IPS-18a (cell line): ENCODE measurements around the gene OXSR1.
A peak's percentile ranks its signal among the peaks of the same experiment; 100 is the strongest.

ENCODE experiments used
- H3K27ac ChIP-seq: one replicate; pipeline ENCODE4 v1.5.1; 2013; ENCODE audit warnings: low read length
- H3K27me3 ChIP-seq: one replicate; pipeline ENCODE4 v1.6.1; 2013; ENCODE audit warnings: mild to moderate bottlenecking, low read length; ENCODE audit not compliant: control insufficient read depth, insufficient read depth
- H3K36me3 ChIP-seq: one replicate; pipeline ENCODE4 v1.6.1; 2013; ENCODE audit warnings: low read depth, low read length; ENCODE audit not compliant: control insufficient read depth
- H3K4me1 ChIP-seq: one replicate; pipeline ENCODE4 v1.6.1; 2013; ENCODE audit warnings: low read depth, low read length; ENCODE audit not compliant: control insufficient read depth
- H3K4me3 ChIP-seq: one replicate; pipeline ENCODE4 v1.5.1; 2013; ENCODE audit warnings: low read length
- H3K9ac ChIP-seq: one replicate; pipeline ENCODE4 v1.6.1; 2013; ENCODE audit warnings: mild to moderate bottlenecking, low read length, moderate library complexity
- H3K9me3 ChIP-seq: one replicate; pipeline ENCODE4 v1.6.1; 2013; ENCODE audit warnings: low read depth, low read length; ENCODE audit not compliant: control insufficient read depth

The OXSR1 gene

DNA sequence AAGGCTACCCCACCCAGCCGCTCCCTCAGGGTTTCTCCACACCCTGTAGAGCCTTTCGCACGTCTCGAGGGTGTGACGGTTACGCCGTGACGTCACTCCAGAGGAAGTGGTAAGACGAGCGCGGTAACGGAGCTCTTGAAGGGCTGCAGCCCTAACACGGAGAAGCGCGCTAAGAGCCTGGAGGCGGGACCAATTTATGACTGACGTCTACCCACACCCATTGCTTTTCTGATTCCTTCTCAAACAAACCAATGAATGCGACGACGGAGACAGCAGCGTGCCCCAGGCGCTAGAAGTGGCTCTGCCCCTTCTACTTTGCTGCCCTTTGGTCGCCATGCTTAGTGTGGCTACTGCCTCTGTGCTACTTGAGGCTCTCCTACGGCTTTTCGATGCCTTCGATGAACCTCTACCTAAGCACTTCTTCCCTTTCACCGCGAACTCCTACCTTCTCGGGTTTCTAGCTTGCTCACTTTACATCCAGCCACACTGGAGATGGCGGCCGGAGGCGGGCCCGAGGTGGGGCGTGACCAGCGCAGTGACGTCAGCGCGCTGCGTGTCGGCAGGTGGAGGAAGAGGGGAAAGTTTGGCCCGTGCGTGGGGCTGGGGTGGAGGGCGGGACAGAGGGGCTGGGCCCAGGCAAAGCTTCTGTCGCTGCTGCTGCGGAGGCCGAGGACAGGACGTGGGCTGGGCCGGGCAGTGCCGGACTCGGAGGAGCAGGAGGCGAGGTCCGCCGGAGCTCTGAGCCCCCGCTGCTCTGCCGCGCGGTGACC, at the start of gene OXSR1:
OXSR1 (plus strand) TSS at position 586 of the 770 bp plus-strand sequence. CDS start 340 bp downstream, outside the sequence.
- H3K9me3 ChIP-seq, result no peaks in the 10 kb centered on the region
- peak within 1 kb of the TSS; percentile 90 for H3K4me3 ChIP-seq
- H3K9ac ChIP-seq, result peak within 1 kb of the TSS; percentile 88
- H3K4me1 ChIP-seq, result no peaks in the 10 kb centered on the region
- no peaks in the 10 kb centered on the region for H3K27me3 ChIP-seq
- no peaks in the 10 kb centered on the region for H3K36me3 ChIP-seq
- peak within 1 kb of the TSS; percentile 96 for H3K27ac ChIP-seq

DNA sequence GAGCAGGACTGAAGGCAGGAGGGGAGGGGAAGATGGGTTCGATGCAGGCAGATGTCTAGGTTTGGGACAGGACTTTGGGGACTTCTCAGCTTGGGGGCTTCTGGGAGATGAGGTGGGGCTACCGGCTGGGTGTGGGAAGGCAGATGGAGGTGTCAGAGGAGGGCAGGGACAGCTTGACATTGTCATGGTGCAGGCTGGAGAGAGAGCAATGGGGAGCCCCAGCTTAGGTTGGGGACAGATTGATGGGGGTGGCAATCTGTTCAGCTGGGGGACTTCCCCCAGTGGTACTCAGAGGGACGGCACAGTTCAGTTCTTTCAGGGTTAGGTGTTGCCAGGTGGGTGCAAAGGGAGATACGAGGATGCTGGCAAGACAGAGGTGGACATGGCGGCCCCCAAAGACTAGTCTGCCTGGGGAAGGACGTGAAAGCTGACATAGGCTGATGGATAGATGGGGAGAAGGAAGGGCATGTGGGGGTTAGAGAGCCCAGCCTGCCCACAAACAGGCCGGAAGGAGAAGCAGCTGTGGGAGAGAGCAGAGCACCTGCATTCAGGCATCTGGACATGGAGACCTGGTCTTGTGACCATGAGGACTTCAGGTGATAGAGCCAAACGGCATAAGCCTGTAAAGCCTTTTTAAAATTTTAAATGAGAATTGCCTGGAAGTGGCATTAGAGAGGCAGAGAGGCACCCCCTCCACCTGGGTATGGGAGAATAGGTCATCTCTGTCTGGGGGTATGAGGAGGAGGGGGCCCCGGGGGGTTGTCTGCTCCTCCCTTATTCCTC, 49.5 kb upstream of the OXSR1 start:
- H3K4me1 ChIP-seq, result no peaks in the 10 kb centered on the region
- H3K27ac ChIP-seq, result no peak overlapping the region
- no peak overlapping the region for H3K9ac ChIP-seq
- no peaks in the 10 kb centered on the region for H3K9me3 ChIP-seq
- H3K36me3 ChIP-seq, result no peaks in the 10 kb centered on the region
- no peak overlapping the region for H3K4me3 ChIP-seq
- no peaks in the 10 kb centered on the region for H3K27me3 ChIP-seq

DNA sequence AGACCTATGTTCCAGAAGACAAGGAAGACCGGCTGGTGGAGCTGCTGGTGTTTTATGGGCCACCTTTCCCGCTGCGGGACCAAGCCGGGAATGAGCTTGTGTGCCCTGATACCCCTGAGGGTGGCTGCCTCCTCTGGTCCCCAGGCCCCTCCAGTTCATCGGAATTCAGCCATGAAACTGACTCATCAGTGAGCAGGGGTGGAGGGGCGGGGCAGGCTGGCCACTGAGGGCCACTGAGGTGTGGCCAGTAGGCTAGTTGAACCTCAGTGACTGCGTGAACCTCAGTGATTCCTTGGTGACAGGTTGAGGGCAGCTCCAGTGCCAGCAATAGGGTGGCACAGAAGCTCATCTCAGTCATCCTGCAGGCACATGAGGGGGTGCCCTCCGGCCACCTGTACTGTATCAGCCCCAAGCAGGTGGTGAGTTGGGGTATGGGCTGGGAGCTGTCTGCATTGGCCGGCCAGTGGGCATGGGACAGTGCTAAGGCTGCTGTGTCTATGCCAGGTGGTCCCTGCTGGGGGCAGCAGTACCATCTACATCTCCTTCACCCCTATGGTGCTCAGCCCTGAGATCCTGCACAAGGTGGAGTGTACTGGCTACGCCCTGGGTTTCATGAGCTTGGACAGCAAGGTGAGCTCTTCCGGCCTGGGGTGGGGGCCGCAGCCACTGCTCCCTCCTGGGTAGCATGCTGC, 48.7 kb upstream of the OXSR1 start:
- no peak overlapping the region for H3K4me3 ChIP-seq
- no peak overlapping the region for H3K9ac ChIP-seq

DNA sequence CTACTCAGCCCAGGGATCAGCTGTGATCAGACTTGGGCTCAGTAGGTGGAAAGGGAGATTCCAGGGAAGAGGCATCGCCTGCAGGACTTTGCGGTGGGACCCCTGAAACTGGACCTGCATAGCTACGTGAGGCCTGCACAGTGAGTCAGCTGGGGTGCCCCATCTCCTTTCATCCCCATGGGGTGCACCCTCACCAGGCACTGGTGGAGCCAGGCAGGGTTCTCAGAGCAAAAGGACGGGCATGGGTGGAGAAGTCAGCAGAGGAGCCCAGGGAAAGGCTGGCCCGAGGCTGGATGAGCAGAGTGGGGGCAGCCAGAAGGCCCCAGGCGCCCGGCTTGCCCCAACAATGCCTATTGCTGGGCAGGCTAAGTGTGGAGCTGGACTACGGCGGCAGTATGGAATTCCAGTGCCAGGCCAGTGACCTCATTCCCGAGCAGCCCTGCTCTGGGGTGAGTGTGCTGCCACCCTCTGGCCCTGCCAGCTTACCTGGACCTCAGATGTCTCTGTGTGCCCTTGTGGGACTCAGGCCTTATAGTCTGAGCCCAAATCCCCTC, 48.1 kb upstream of the OXSR1 start:
- Histone ChIP-seq H3K4me3 (no peak overlapping the region), H3K27me3 (no peaks in the 10 kb centered on the region), H3K36me3 (peaks cover 5% of the 10 kb centered on the region), H3K9ac (no peak overlapping the region), H3K9me3 (no peaks in the 10 kb centered on the region), H3K27ac (no peak overlapping the region), H3K4me1 (no peaks in the 10 kb centered on the region)

More for the DNA sequence above, 48.7 kb upstream of the OXSR1 start:
- peaks cover 3% of the 10 kb centered on the region for H3K36me3 ChIP-seq
- no peak overlapping the region for H3K27ac ChIP-seq
- no peaks in the 10 kb centered on the region for H3K9me3 ChIP-seq
- H3K27me3 ChIP-seq, result no peaks in the 10 kb centered on the region
- H3K4me1 ChIP-seq, result no peaks in the 10 kb centered on the region

- H3K27me3 ChIP-seq, result no peaks in the 10 kb centered on the region
- H3K4me3 ChIP-seq, result no peak overlapping the region
- H3K4me1 ChIP-seq, result no peaks in the 10 kb centered on the region
- H3K36me3 ChIP-seq, result peaks cover 11% of the 10 kb centered on the region
- H3K9me3 ChIP-seq, result no peaks in the 10 kb centered on the region
- no peak overlapping the region for H3K9ac ChIP-seq
- H3K27ac ChIP-seq, result no peak overlapping the region
These were observed 47.5 kb upstream of the OXSR1 start for GRCh38 chr3:38117748-38118420.

DNA sequence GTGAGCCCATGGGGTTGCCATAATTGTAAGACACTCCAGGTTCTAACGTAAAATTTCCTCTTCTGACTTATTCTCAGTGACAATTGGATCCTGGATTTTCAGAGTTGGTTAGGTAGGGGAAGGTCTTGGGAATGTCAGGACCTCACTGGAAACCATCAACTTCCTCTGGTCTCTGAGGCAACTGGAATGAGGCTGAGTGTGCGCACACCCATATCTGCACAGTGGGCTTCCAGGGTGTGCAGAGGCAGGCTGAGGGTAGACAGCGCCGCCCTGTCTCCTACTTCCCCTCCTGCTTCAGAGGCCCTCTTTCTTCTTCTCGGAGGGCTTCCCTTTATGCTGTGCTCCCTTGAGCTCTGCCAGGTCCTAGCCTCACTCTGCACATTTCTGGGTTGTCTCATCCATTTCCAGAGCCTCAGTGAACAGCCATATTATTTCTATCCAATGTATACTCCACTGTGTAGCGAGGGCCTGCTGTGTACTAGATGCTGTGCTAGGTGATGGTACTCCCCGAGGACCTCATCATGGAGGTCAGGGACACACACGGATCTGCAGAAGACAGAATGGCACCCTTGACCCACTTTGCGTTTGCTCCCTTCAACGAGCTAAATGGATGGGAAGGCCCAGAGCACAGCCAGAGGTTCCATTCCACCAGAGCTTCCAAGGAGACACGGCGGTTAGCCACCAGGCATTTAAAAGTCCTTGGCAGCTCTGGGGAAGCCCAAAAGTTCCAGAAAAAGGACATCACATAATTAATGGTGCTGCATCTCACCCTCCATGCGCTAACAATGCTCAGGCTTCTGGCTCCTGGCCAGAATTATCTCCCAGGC, 46.7 kb upstream of the OXSR1 start:
- Histone ChIP-seq H3K9me3 (no peaks in the 10 kb centered on the region), H3K9ac (no peak overlapping the region), H3K4me1 (no peaks in the 10 kb centered on the region), H3K27ac (no peak overlapping the region), H3K27me3 (no peaks in the 10 kb centered on the region), H3K4me3 (no peak overlapping the region), H3K36me3 (peaks cover 11% of the 10 kb centered on the region)

DNA sequence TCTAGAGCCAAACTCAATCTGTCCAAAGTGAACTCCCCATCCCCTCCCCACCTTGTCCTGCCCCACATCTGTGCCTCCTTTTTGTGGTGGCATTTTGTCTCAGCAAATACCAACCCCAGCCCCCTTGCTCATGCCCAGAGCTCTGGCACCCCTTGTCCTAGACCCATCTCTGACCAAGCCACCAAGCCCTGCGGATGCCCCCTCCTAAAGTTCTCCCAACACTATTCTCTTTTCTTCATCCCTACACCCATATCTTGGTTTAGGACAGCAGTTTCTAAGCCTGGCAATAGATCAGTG, 46.1 kb upstream of the OXSR1 start:
- Histone ChIP-seq H3K4me3 (no peak overlapping the region), H3K9me3 (no peaks in the 10 kb centered on the region), H3K27me3 (no peaks in the 10 kb centered on the region), H3K27ac (no peak overlapping the region), H3K4me1 (no peaks in the 10 kb centered on the region), H3K9ac (no peak overlapping the region), H3K36me3 (peaks cover 13% of the 10 kb centered on the region)

DNA sequence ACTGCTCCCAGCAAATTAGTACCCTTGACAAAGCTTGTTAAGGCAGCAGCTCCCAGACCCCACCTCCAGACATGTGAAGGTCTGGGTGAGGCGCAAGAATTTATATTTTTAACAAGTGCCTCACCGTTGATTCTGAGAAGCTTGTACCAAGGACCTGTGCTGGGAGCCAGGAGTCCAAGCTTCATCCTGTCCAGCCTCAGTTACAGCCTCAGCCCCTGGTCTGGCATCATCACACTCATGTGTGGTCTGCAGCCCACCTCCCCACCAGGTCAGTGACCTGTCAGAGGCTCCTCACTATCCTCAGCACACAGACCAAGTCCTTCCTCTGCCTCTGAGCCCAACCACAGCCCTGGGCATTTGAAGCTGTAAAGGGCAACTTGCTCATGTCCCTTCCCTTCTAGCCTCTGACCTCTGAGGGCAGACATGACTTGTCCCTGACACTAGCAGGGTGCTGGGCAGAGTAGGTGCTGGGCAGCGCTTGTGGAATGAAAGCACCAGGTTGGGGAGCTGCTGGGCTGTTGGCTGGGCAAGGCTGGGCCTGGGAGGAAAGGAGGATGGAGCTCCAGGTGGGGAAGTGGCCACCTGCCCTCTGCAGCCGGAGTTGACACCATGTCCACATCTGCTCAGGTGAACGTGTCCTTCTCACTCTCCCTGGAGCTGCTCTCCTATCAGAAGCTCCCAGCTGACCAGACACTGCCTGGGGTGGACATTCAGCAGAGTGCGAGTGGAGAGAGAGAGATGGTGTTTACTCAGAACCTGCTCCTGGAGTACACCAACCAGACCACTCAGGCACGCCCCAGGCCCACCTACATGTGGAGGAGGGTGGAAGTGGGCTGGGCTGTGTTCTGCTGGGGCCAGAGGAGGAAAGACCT, 45.3 kb upstream of the OXSR1 start:
- no peak overlapping the region for H3K4me3 ChIP-seq
- peaks cover 22% of the 10 kb centered on the region for H3K36me3 ChIP-seq
- H3K27me3 ChIP-seq, result no peaks in the 10 kb centered on the region
- H3K9ac ChIP-seq, result no peak overlapping the region
- H3K4me1 ChIP-seq, result no peaks in the 10 kb centered on the region
- no peaks in the 10 kb centered on the region for H3K9me3 ChIP-seq
- no peak overlapping the region for H3K27ac ChIP-seq

GRCh38 chr3:38120693-38121450, 44.5 kb upstream of the OXSR1 start:
- peaks cover 30% of the 10 kb centered on the region for H3K36me3 ChIP-seq
- H3K9ac ChIP-seq, result no peak overlapping the region
- no peak overlapping the region for H3K27ac ChIP-seq

More at GRCh38 chr3:38120693-38121450, 44.5 kb upstream of the OXSR1 start:
- no peaks in the 10 kb centered on the region for H3K27me3 ChIP-seq
- H3K9me3 ChIP-seq, result no peaks in the 10 kb centered on the region
- no peaks in the 10 kb centered on the region for H3K4me1 ChIP-seq
- no peak overlapping the region for H3K4me3 ChIP-seq
